Islet precursor cell (in vitro differentiated cells): Measurements from ENCODE around the gene ITGB3.
"Not testable (repeated sequence)": the region's sequence is repeated elsewhere in the genome, so short reads cannot be mapped to it uniquely, and the experiment has no call there.

Experiments
- DNase-seq: peaks from one replicate; pipeline ENCODE4 v3.0.0-alpha.2; 2018

ITGB3 gene

GRCh38 chr17:47253541-47254402, at the start of gene ITGB3:
ITGB3 (plus strand) TSS chr17:47253827; CDS start chr17:47253862, 35 bp downstream.
- peak; percentile 94 for DNase-seq

- DNase-seq: no peak
Observed at GRCh38 chr17:47203984-47204721, 49.5 kb upstream of the ITGB3 start.

GRCh38 chr17:47204722-47205418, 48.8 kb upstream of the ITGB3 start:
- peak; percentile 97 for DNase-seq

- peak; percentile 95 for DNase-seq
Observed at GRCh38 chr17:47205419-47205963, 48.1 kb upstream of the ITGB3 start.

DNA sequence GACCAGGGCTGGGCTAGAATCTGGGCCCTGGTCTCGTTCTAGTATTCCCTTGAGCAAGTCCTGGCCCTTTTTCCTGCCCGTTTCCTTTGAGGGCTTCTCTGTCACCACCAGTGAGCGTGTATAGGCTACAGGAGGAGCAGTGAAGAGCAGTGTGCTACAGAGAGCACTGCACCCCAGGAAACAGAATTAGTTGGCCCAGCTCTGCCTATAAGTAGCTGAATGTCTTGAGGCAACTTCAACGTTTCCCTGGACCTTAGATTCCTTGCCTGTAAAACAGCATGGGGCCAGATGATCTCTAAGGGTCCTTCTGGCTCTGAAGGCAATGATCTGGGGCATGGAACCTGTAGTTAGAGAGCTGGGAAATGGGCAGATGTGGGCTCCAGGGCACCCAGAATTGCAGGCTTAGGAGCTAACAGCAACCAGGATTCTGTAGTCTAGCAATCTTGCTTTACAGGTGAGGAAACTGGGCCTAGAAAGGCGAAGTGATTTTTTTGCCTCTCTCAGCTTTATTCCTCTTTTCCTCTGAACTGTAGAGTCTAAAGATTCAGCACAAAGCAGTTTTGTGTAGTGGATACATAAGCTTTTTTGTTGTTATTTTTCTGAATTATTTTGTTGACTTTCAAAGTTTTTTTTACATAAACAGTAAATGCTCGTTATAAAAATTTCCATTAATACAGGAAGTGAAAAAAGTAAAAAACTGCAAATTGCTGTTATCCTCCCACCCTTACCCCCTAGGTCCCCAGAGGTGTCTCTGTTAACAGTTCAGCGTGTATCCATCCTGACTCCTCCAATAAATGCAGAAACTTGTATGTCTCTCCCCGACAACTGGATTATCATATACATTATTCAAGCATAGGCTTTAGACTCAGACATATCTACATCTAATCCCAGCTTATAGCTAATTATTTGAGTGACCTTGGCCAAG, 46.2 kb upstream of the ITGB3 start:
- DNase-seq: peak; percentile 43

DNA sequence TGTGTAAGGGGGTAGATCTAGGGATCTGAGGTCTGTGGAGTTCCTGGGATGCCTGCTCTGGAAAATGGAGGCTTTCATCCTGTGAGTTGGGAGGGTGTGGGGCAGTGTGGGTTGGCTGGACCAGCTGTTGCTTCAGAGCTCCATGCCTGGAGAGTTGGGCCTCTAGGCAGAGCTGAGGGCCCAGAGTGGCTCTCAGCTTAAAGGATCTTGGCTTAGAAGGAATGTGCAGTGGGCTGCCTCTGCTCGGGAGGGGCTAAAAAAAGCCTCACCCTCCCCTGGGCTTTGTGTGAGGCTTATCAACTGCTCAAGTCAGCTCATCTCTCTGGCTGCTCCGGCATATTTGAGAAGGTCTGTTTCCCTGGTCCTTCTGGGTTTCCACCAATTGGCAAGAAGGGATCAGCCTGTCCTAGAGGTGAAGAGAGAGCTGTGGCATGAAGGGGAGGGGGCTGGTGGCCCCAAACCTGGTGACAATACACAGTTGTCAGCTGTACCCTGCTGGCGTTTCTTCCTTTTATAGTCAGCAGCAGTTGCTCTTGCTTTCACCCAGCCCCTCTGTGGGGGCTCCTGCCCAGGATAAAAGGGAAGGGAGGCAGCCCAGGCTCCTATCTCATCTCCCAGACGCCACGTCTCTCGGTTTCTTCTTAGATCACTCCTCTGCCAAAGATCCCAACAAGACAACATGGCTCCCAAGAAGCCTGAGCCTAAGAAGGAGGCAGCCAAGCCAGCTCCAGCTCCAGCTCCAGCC, 44.7 kb upstream of the ITGB3 start, which contains the start of gene MYL4:
Gene MYL4, plus strand, starts transcription at position 605 of the 745 bp plus-strand sequence. Its CDS starts 75 bp downstream, at position 680.
- peak; percentile 80 for DNase-seq

DNA sequence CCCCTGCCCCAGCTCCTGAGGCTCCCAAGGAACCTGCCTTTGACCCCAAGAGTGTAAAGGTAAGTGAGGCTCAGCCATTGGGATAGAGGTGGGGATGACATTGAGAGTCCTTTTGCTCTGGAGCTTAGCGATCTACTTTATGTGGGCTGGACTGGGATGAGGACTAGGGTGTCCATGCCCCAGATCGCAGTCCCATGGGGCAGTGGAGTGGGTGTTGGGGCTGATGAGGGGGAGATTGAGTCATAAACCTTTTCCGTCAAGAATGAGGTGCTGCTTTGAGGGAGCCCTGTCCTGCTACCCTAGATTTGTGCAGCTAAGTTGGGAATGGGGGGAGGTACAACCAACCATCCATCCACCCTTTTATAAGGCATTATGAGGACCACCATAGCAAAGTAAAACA, 44.1 kb upstream of the ITGB3 start:
- no peak for DNase-seq

DNA sequence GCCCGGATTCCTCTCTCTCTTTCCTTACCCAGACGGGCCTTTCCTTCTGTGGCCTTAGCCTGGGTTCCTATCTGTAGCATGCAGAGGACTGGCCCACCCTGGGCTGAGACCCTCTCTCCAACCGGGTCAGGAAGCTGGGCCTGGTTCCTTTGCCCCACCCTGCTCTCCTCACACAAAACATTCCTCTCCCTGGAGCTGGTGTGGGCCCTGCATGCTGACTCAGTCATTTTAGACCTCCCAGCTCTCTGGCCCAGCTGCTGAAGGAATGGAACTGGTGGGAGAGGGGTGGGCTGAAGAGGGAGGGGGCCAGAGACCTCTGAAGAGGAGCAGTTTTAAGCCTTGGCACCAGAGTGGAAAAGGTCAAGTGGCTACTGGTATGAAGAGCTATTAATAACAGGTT, 43.5 kb upstream of the ITGB3 start:
- peak; percentile 79 for DNase-seq

DNA sequence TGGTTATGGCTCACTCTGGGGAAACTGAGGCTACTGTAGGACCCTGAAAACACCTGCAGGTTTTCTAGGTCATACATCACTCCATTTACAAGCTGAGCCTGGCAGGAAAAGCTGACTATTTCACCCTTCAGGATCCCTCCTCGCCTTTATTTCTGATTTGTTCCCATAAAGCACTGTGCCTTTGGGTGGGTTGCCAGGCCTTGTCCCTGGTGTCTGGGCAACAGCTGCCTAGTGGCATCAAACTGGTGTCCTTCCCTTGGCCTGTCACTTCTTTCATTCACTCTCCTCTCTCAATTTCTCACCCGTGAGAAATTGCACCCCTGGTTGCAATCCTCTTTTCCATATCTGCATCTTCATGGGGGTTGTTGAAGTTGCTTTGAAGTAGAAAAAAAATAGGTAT, 42.8 kb upstream of the ITGB3 start:
- no peak for DNase-seq

- DNase-seq: no peak
Observed at GRCh38 chr17:47212458-47212857, 41.2 kb upstream of the ITGB3 start.

DNA sequence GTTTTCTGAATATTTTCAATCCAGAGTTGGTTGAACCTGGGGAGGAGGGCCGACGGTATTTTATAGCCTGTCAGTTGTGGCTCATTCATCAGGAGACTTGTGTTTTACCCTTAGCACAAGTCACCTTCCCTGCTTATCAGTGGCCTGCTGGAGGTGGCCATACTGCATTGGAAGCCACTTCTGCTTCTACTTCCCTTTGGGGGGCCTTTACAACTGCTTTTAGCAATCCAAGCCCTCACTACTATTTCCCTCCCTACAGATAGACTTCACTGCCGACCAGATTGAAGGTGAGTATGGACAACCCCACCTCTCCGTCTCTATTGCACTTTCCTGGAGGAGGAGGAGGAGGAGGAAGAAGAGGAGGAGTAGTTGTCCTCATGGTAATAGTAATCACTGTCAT, 40.1 kb upstream of the ITGB3 start:
- DNase-seq: no peak

- no peak for DNase-seq
Observed at GRCh38 chr17:47214931-47215330, 38.7 kb upstream of the ITGB3 start.

GRCh38 chr17:47216821-47217220, 36.8 kb upstream of the ITGB3 start:
- not testable (repeated sequence) for DNase-seq

GRCh38 chr17:47217279-47217678, 36.3 kb upstream of the ITGB3 start:
- not testable (repeated sequence) for DNase-seq

- DNase-seq: no peak
Observed at GRCh38 chr17:47218896-47219430, 34.7 kb upstream of the ITGB3 start.

- DNase-seq: no peak
Observed at GRCh38 chr17:47219621-47220475, 33.8 kb upstream of the ITGB3 start.

DNA sequence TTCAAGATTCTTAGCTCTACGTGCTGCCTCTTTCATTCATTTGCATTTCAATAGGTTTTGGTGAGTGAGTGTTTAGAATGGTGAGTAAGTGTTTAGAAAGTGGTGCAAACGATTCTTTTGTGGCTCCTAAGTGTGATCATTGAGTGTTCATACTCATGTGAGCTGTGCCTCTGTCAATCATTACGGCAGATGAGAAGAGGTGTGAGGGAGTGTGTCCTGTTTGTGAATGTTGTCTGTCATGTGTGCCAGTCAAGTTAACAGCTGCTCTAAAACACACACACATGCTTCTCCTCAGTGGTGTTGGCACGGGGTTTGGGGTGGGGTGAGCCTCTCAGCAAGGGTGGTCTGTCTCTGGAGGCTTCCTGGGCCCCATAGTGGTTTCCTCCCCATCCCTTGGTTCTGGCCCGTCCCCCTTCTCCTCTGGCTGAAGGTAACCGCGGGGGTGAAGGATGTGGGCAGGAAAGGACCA, 33.1 kb upstream of the ITGB3 start:
- no peak for DNase-seq

DNA sequence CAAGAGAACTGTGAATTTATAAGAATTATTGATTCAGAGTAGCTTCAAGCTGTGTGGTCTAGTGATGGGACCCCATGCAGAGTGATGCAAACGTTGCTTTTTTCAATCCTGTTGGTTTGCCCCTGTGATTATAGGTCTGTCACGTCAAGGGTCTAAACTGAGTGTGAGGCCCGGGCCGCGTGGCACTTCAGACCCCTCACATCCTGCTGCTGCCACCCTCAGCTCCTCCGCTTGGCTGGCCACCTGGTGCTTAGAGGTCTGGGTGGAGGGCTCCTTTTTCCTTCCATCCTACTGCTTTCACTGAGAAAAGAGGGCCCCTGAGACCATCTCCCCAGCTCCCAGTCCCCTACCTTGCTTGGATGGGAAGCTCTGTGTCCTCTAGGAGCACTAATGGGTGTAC, 32.5 kb upstream of the ITGB3 start:
- DNase-seq: no peak

DNA sequence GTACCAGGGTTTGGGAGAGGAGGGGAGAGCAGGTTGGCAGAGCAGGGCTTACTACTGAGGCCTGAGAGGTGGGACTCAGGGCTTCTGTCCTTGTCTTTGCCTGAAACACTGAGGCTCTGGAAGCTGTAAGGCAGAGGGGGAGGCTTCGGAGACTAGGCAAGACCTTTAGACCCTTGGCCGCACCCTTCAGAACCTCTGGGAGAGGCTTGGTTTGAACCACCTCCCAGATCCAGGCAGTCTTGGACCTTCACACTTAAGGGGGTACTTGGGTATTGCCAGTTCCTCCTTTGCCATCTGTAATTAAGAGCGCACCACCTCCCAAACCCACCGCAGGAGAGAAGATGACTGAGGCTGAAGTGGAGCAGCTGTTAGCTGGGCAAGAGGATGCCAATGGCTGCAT, 31.6 kb upstream of the ITGB3 start:
- no peak for DNase-seq

GRCh38 chr17:47223007-47223406, 30.6 kb upstream of the ITGB3 start:
- DNase-seq: no peak
